ENCODE results near the gene IKZF1.

DNA sequence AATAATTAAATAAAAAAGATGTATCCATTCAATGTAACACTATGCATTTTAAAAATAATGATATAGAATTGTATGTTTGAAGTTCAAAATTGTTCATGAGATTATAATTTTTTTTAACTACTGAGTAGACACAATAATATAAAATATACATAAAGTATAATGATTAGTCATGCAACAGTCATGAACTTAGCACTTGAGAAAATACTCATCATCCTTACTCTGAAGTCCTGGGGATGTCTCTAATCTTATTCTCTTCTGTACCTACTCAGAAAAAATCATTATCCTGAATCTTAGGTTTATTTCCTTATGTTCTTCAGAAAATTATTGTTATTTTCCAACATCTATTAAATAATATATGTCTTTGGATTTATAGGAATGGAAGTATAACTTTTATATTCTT, 26.4 kb upstream of the IKZF1 start:
- TF ChIP-seq, protein P1, sequence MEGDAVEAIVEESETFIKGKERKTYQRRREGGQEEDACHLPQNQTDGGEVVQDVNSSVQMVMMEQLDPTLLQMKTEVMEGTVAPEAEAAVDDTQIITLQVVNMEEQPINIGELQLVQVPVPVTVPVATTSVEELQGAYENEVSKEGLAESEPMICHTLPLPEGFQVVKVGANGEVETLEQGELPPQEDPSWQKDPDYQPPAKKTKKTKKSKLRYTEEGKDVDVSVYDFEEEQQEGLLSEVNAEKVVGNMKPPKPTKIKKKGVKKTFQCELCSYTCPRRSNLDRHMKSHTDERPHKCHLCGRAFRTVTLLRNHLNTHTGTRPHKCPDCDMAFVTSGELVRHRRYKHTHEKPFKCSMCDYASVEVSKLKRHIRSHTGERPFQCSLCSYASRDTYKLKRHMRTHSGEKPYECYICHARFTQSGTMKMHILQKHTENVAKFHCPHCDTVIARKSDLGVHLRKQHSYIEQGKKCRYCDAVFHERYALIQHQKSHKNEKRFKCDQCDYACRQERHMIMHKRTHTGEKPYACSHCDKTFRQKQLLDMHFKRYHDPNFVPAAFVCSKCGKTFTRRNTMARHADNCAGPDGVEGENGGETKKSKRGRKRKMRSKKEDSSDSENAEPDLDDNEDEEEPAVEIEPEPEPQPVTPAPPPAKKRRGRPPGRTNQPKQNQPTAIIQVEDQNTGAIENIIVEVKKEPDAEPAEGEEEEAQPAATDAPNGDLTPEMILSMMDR (IDR thresholded peaks at IDR 0.05; ENCODE audit: low read depth, low read length) = no peak
- no peak for TF ChIP-seq EZH2phosphoT487 (IDR thresholded peaks at IDR 0.05; ENCODE audit: low read depth)

Data from OCI-LY3 (cell line).